Activated CD4-positive, alpha-beta memory T cell treated with anti-CD3 and anti-CD28 coated beads, Interleukin-2, amount 10 ng/mL, durations not matched to agents 7 days and 5 days (primary cell): ENCODE measurements around the gene IL3. TPM values are rescaled to one million over a fixed set of nuclear protein-coding genes. Genes with fewer than 3 reads are reported as not detected.

Experiments
- CTCF ChIA-PET: fragments of 350-600 bp; sonication (Branson Sonifier 250); formaldehyde crosslinking; loops from one replicate; lab custom pipeline; 2021; ENCODE audit warnings: antibody characterized with exemption, inconsistent platforms; lab: Charles Lee
- POLR2A ChIA-PET: fragments of 350-600 bp; sonication (Branson Sonifier 250); formaldehyde crosslinking; loops from one replicate; lab custom pipeline; 2021; ENCODE audit warnings: antibody characterized with exemption; lab: Charles Lee
- DNase-seq: peaks from one replicate; pipeline ENCODE4 v3.0.0-alpha.2; 2020
- H3K27ac Mint-ChIP-seq: one replicate; pipeline ENCODE4 v1.8.0; 2021; ENCODE audit warnings: mild to moderate bottlenecking, mixed read lengths
- H3K27me3 Mint-ChIP-seq: one replicate; pipeline ENCODE4 v1.8.0; 2021; ENCODE audit warnings: mixed read lengths
- H3K36me3 Mint-ChIP-seq: one replicate; pipeline ENCODE4 v1.8.0; 2021; ENCODE audit warnings: low read depth, mixed read lengths
- H3K4me1 Mint-ChIP-seq: one replicate; pipeline ENCODE4 v1.8.0; 2021; ENCODE audit warnings: mixed read lengths
- H3K4me3 Mint-ChIP-seq: one replicate; pipeline ENCODE4 v1.8.0; 2021; ENCODE audit warnings: mild to moderate bottlenecking, mixed read lengths
- H3K9me3 Mint-ChIP-seq: one replicate; pipeline ENCODE4 v1.8.0; 2021; ENCODE audit warnings: mixed read lengths
- total RNA-seq, 2 experiments: library from RNA; stranded (reverse); gene quantifications; one replicate each; pipeline ENCODE4 v1.2.3, GENCODE V29; 2021

Gene IL3
- total RNA-seq, 2 experiments from 2014 or later, result 1.4 to 1.6 TPM

DNA sequence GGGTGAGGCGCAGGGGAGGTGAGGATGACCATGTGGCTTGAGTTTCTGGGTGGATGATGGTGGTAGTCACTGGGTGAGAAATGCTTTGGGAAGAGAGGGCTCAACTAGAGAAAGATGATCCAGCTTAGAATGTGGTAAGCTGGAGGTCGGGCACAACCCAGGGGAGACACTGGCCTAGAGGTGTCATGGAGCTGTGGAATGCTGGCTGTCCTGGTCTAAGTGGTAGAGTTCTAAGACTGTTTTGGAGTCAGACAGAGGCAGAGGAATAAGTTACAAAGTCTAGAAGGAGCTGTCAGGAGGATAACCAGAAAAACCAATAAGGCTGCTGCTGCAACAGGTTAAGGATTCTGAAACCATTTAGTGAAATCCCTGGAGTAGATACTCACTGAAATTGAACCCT is 29.8 kb upstream of the IL3 start:
- Mint-ChIP-seq H3K27ac (no peak overlapping the region), H3K9me3 (peaks cover 11% of the 10 kb centered on the region), H3K36me3 (peaks cover 16% of the 10 kb centered on the region), H3K27me3 (peaks cover 44% of the 10 kb centered on the region), H3K4me3 (no peak overlapping the region), H3K4me1 (no peaks in the 10 kb centered on the region)
- ChIA-PET POLR2A (no interaction called here), CTCF (interaction anchor here (1.1 kb wide), 1 partner anchor 23 kb away, joined by 3 read pairs; no protein-coding TSS in a partner anchor)
- DNase-seq, result no peak

DNA sequence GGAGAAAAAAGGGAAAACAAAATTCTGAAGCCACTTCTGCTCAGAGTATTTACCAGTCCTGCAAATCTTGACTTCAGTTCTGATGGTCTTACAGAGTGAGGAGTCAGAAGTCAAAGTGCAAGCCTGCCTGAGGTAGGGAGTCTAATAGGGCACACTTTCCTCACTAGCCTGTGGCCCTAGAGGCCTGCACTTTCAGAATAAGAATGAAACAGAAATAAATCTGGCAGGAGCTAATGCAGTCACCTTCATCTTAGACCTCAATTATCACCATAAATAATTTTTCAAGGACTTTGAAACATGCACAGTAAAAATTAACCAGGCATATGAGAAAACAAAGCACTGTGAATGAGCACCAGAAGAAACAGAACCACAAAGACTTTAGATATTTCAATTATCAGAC is 28.3 kb upstream of the IL3 start:
- Mint-ChIP-seq H3K27ac (no peak overlapping the region), H3K36me3 (peaks cover 16% of the 10 kb centered on the region), H3K27me3 (peaks cover 51% of the 10 kb centered on the region), H3K9me3 (peaks cover 11% of the 10 kb centered on the region), H3K4me3 (no peak overlapping the region), H3K4me1 (no peaks in the 10 kb centered on the region)
- POLR2A ChIA-PET, result no interaction called here
- CTCF ChIA-PET, result interaction anchor here (1.0 kb wide), 1 partner anchor 206 kb away, joined by 3 read pairs; no protein-coding TSS in a partner anchor
- no peak for DNase-seq

DNA sequence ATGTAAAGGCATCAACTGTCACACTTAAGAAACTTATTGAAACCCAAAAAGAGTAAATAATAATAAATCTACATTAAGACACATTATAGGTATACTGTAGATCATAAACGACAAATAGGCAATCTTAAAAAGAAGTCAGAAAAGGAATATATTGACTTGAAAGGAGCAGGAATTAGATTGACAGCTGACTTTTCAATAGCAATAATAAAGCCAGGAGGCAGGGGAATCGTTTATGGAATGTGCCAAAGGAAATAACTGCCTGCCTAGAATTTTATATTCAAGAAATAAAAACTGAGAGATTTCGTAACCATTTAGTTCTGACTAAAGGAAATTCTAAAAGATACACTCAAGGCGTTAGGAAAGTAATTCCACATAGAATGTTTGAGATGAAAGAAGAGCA is 27.3 kb upstream of the IL3 start:
- H3K4me3 Mint-ChIP-seq, result no peak overlapping the region
- H3K36me3 Mint-ChIP-seq, result peaks cover 16% of the 10 kb centered on the region
- H3K27me3 Mint-ChIP-seq, result peaks cover 56% of the 10 kb centered on the region
- DNase-seq, result no peak
- no peak overlapping the region for H3K27ac Mint-ChIP-seq
- H3K9me3 Mint-ChIP-seq, result peaks cover 11% of the 10 kb centered on the region
- ChIA-PET CTCF (no interaction called here), POLR2A (no interaction called here)
- H3K4me1 Mint-ChIP-seq, result no peaks in the 10 kb centered on the region

DNA sequence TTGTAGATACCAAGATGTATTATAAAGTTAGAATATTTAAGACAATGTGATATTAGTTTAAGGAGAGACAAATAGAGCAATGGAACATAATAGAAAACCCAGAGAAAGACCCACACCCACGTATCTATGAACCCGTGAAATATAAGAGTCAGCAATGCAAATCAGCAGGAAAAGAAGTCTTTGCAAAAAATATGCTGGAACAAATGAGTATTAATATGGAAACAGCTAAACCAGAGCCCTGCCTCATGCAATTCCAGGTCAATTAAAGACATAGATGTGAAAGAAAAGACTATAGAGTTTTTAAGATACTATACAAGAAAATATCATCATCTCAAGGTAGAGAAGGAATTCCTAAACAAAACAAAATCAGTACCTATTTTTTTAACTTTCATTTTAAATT is 23.1 kb upstream of the IL3 start:
- peaks cover 68% of the 10 kb centered on the region for H3K27me3 Mint-ChIP-seq
- DNase-seq, result no peak
- POLR2A ChIA-PET, result no interaction called here

DNA sequence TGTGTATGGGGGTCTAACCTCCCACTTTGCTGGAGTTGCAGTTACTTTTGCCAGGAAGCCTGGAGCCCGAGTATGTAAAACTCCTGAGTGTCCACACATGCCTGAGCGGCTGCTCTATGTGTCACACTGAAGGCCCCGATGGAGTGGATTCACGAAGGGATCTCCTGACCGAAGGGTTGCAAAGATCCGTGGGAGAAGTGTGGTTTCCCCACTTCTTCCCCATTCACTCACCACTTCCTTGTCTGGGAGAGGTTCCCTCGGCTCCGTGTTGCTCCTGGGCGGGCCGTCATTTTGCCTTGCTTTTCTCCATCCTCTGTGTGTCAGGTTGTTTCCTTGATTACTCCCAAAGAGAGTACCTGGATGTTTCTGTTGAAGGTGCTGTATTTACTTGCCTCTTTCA is 16.2 kb upstream of the IL3 start:
- no peak for DNase-seq
- ChIA-PET POLR2A (no interaction called here), CTCF (no interaction called here)

More for the DNA sequence above, 23.1 kb upstream of the IL3 start:
- H3K9me3 Mint-ChIP-seq, result peaks cover 3% of the 10 kb centered on the region
- no peak overlapping the region for H3K27ac Mint-ChIP-seq
- CTCF ChIA-PET, result no interaction called here
- peaks cover 12% of the 10 kb centered on the region for H3K36me3 Mint-ChIP-seq
- H3K4me3 Mint-ChIP-seq, result no peak overlapping the region
- H3K4me1 Mint-ChIP-seq, result no peaks in the 10 kb centered on the region

DNA sequence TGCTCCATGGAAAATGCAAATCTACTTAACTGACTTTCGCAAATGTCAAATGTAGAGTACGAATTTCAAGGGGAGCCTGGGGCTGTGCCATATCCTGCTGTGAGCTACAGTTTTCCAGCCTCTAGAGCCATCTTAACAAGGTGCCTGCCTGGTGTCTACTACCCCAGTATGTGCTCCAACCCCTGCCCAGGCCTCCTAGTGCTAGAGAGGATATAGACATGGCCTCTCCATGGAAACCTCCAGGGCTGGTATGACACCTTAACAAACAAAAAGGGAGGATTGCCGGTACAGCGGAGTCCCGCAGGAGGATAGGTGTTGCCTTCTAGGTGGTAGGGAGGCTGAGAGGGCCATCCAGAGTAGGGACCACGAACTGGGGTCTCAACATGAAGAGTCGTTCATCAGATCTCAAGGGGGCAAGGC is 13.6 kb upstream of the IL3 start:
- no peak overlapping the region for H3K4me3 Mint-ChIP-seq
- POLR2A ChIA-PET, result no interaction called here
- no peaks in the 10 kb centered on the region for H3K4me1 Mint-ChIP-seq
- CTCF ChIA-PET, result interaction anchor here (1.8 kb wide), 1 partner anchor 16 kb away, joined by 3 read pairs; no protein-coding TSS in a partner anchor
- peaks cover 5% of the 10 kb centered on the region for H3K36me3 Mint-ChIP-seq
- peaks cover 23% of the 10 kb centered on the region for H3K27me3 Mint-ChIP-seq
- no peak overlapping the region for H3K27ac Mint-ChIP-seq
- no peak for DNase-seq
- H3K9me3 Mint-ChIP-seq, result no peaks in the 10 kb centered on the region

More for the DNA sequence above, 16.2 kb upstream of the IL3 start:
- Mint-ChIP-seq H3K9me3 (no peaks in the 10 kb centered on the region), H3K27ac (no peak overlapping the region), H3K36me3 (peaks cover 6% of the 10 kb centered on the region), H3K4me3 (no peak overlapping the region), H3K4me1 (no peaks in the 10 kb centered on the region), H3K27me3 (peaks cover 36% of the 10 kb centered on the region)

DNA sequence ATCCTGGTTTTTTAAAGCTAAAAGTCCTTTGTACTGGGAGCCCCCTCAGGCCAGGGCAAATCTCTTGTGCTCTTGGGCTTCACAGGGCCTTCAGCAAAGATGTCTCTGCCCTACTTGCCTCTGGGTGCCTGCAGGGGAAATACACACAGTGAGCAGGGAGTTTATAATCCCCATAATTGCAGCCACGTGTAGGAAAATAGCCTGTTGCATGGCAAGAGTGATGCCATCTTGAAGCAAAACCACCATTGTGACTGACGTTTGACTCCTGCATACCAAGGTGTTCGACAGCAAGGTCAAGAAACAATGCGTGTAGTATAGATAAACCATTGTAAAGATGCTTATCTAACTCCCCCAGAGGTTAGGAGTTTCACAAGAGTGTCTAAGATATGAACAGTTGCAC is 11.4 kb upstream of the IL3 start:
- Mint-ChIP-seq H3K36me3 (no peaks in the 10 kb centered on the region), H3K9me3 (no peaks in the 10 kb centered on the region), H3K4me3 (no peak overlapping the region), H3K27me3 (peaks cover 35% of the 10 kb centered on the region), H3K4me1 (no peaks in the 10 kb centered on the region), H3K27ac (no peak overlapping the region)
- ChIA-PET CTCF (no interaction called here), POLR2A (no interaction called here)
- DNase-seq, result no peak

DNA sequence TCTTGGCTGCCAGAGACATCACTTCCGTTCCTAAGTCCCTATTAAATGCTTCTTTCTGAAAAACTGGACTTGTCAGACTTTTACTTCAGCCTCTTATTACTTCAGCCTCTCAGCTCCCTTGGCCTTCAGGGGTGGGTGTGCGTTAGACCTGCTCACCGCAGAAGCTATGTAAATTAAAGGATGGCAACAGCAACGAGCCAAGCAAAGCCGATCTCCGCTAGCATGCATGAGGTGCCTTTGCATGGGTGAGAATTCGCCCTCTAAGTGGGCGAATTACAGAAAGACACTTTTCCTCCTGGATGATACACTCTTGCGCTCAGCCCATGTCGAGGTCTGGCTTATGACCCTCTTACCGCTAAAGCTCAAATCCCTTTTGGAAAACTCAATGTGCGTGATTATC is 10.9 kb upstream of the IL3 start:
- POLR2A ChIA-PET, result no interaction called here

DNA sequence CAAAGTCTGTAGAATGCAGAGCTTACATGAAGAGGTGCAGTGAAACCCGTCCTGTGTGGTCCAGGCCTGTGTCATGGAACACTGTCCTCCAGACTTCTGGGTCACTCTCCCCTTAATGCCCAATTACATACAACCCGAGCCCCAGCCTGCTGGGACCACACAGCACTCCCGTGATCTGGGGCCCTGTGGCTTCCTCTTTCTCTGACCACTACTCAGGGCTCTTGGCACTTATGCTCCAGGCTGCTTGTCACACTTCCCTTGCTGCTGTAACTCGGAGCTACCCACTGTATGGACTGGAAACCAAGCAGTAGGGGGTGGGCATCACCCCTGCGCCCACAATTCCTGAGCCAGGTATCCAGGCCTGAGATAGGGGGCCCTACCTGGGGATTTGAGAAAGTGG is 10.3 kb upstream of the IL3 start:
- DNase-seq, result no peak
- Mint-ChIP-seq H3K9me3 (no peaks in the 10 kb centered on the region), H3K27me3 (peaks cover 35% of the 10 kb centered on the region), H3K27ac (no peak overlapping the region), H3K4me3 (no peak overlapping the region), H3K36me3 (no peaks in the 10 kb centered on the region), H3K4me1 (peaks cover 10% of the 10 kb centered on the region)
- POLR2A ChIA-PET, result no interaction called here
- CTCF ChIA-PET, result no interaction called here

More for the DNA sequence above, 10.9 kb upstream of the IL3 start:
- peaks cover 35% of the 10 kb centered on the region for H3K27me3 Mint-ChIP-seq
- no peaks in the 10 kb centered on the region for H3K36me3 Mint-ChIP-seq
- H3K9me3 Mint-ChIP-seq, result no peaks in the 10 kb centered on the region
- peaks cover 4% of the 10 kb centered on the region for H3K4me1 Mint-ChIP-seq
- no peak overlapping the region for H3K27ac Mint-ChIP-seq
- CTCF ChIA-PET, result no interaction called here
- no peak overlapping the region for H3K4me3 Mint-ChIP-seq
- no peak for DNase-seq

DNA sequence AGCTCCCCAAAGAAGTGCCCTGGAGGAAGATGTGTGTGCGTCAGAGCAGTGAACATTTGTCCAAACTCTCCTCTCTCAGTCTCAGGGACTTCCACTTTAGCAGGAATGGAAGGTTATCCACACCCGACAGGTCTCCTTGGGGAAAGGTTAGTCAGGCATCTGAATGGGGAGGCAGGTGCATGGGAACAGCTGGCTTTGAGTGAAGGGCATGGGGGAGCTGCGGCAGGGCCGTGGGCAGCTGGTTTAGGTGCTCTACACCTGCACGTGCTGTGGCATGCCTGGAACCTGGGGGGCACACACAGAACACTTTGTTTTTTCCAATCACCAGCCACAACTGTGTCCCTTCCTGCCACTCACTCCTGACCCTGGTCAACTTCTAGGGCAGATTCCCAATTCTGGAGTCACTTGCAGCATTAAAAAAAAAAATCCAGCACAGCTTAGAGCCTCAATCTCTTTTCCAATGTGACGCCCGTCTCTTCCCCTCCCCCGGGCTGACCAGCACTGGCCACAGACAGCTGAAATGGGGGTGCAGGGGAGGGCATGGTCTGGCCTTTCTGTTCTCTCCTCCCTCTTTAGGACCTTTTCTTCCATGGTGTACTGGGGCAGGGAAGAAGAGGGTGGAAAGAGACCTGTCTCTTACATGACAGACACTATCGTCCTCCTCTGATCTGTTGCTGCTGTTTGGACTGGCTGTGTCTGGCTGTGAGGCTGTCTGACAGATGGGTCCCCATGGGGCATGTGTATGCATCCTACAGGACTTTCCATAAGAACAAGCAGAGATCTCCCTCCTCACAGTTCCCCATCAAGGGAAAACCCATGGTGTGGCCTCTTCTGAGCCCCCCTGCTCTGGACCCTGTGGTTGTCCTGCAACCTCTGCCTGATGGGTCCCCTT is 9.5 kb upstream of the IL3 start:
- H3K27me3 Mint-ChIP-seq, result peaks cover 33% of the 10 kb centered on the region
- no peak overlapping the region for H3K27ac Mint-ChIP-seq
- no peaks in the 10 kb centered on the region for H3K36me3 Mint-ChIP-seq
- peaks cover 17% of the 10 kb centered on the region for H3K4me1 Mint-ChIP-seq
- no peak overlapping the region for H3K4me3 Mint-ChIP-seq
- H3K9me3 Mint-ChIP-seq, result no peaks in the 10 kb centered on the region
- ChIA-PET CTCF (no interaction called here), POLR2A (no interaction called here)
- no peak for DNase-seq

DNA sequence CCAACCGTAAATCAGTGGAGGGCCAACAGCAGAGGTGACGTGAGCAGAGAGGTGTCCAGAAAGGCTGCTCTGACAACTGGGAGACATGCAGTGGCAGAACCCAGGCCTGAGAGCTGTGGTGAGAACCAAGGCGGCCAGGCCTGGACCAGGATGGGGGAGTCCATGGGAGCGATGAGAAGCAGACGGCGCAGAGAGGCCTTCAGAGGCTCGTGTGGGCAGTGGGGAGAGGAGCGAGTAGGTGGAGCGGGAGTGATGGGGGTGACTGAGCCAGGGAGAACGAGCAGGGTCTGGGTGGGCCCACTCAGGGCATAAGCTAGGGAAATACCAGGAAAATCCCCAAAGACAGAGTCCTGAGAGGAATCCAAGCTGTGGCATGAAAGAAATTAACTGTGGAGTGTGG is 7.9 kb upstream of the IL3 start:
- ChIA-PET CTCF (interaction anchor here (0.9 to 1.7 kb wide), 3 partner anchors 10 to 22 kb away, joined by 3 to 13 read pairs (median 3); no protein-coding TSS in a partner anchor), POLR2A (no interaction called here)
- Mint-ChIP-seq H3K4me3 (no peak overlapping the region), H3K27ac (no peak overlapping the region), H3K9me3 (no peaks in the 10 kb centered on the region), H3K36me3 (no peaks in the 10 kb centered on the region), H3K27me3 (peaks cover 36% of the 10 kb centered on the region), H3K4me1 (peaks cover 34% of the 10 kb centered on the region)
- DNase-seq, result no peak

DNA sequence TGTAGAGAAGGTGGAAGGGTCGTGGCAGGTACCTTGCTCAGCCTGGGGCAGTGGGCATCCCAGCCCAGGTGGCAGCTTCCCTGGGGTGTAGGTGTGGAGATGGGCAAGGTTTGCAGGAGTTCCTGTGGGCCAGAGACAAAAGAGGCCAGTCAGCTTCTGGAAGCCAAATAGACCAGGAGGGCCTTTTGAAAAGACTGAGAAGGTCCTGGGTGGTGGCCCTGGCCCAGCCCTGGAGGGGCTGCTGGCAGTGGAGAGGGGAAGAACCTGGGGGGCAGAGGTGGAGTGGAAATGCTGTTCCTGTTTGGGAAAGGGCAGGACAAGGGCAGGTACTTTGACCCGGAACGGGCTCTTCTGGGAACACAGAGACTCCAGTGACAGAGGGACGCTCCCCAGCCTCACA is 7.0 kb upstream of the IL3 start:
- H3K9me3 Mint-ChIP-seq, result no peaks in the 10 kb centered on the region
- H3K4me3 Mint-ChIP-seq, result no peak overlapping the region
- no peak overlapping the region for H3K27ac Mint-ChIP-seq
- H3K4me1 Mint-ChIP-seq, result peaks cover 40% of the 10 kb centered on the region
- no peaks in the 10 kb centered on the region for H3K36me3 Mint-ChIP-seq
- ChIA-PET POLR2A (no interaction called here), CTCF (interaction anchor here (0.9 to 1.7 kb wide), 4 partner anchors 9 to 46 kb away, joined by 3 to 13 read pairs (median 3); no protein-coding TSS in a partner anchor)
- H3K27me3 Mint-ChIP-seq, result peaks cover 40% of the 10 kb centered on the region
- DNase-seq, result no peak

DNA sequence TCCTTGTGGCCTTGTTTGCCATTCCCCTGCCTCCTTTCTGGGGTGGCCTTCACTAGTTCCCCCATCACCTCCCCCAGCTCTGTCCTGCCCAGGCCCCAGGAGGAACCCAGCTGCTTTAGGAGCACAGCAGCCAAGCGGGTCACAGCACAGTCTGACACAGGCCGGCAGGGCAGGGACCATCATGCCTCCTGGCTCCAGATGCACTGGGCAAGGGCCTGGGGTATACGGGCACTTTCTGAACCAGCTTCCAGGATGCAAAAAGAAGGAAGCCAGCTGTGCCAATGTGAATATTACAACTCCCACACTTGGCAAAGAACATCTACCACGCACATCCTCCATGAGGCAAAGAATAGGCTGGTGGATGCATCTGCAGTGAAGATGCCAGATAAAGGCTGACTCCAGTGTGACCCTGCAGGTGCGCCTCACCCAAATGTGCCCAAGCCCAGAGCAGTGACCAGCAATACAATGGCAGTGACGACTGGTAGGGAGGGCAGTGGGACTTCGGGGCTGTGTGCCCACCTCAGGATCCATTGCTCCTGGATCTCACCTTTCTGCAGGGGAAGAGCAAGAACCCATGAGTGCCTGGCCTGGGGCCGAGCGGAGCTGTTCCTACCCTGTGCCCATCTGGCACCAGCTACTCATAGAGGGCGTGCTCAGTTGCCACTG is 6.3 kb upstream of the IL3 start:
- Mint-ChIP-seq H3K4me3 (no peak overlapping the region), H3K27me3 (peaks cover 40% of the 10 kb centered on the region), H3K9me3 (no peaks in the 10 kb centered on the region), H3K4me1 (peaks cover 47% of the 10 kb centered on the region), H3K27ac (no peak overlapping the region), H3K36me3 (no peaks in the 10 kb centered on the region)
- ChIA-PET POLR2A (no interaction called here), CTCF (interaction anchor here (1.0 to 1.7 kb wide), 4 partner anchors 8 to 47 kb away, joined by 3 to 13 read pairs (median 6); no protein-coding TSS in a partner anchor)
- DNase-seq, result no peak
